GM23338 (cell line): ENCODE data around the gene LMF1. TPM values are rescaled to one million over a fixed set of nuclear protein-coding genes. Genes with fewer than 3 reads are reported as not detected.
"Not testable (repeated sequence)": the region's sequence is repeated elsewhere in the genome, so short reads cannot be mapped to it uniquely, and the experiment has no call there.

ENCODE experiments used
- ATAC-seq: fragments of 200-7000 bp; cut with Tn5 transposase; 3 replicates; pipeline ENCODE4 v1.9.1; 2020
- DNase-seq: peaks from one replicate; pipeline ENCODE4 v3.0.0-alpha.2; 2015; ENCODE audit warnings: low spot score
- H2AFZ ChIP-seq: fragments of 200-600 bp; sonication (generic); 2 replicates; pipeline ENCODE4 v1.8.0; 2016; ENCODE audit warnings: antibody characterized with exemption, mild to moderate bottlenecking, moderate library complexity
- H3F3A ChIP-seq: fragments of 200-600 bp; sonication (generic); replicated peaks from 2 replicates; pipeline ENCODE4 v1.8.0; 2017; ENCODE audit warnings: antibody characterized with exemption, mixed run types, low read depth
- H3K27ac ChIP-seq: fragments of 200-600 bp; sonication (generic); 2 replicates; pipeline ENCODE4 v1.6.1; 2016; ENCODE audit warnings: low read depth
- H3K27me3 ChIP-seq: fragments of 200-600 bp; sonication (generic); 2 replicates; pipeline ENCODE4 v1.8.0; 2016; ENCODE audit warnings: mild to moderate bottlenecking, mixed run types, moderate library complexity; ENCODE audit not compliant: insufficient read depth
- H3K36me3 ChIP-seq: fragments of 200-600 bp; sonication (generic); 2 replicates; pipeline ENCODE4 v1.8.0; 2016; ENCODE audit warnings: mild to moderate bottlenecking; ENCODE audit not compliant: insufficient read depth
- H3K4me1 ChIP-seq: fragments of 200-600 bp; sonication (generic); 2 replicates; pipeline ENCODE4 v1.8.0; 2016; ENCODE audit warnings: mild to moderate bottlenecking, moderate library complexity; ENCODE audit not compliant: insufficient read depth
- H3K4me2 ChIP-seq: fragments of 200-600 bp; sonication (generic); 2 replicates; pipeline ENCODE4 v1.7.1; 2017; ENCODE audit warnings: mixed run types
- H3K4me3 ChIP-seq: fragments of 200-600 bp; sonication (generic); 2 replicates; pipeline ENCODE4 v1.6.1; 2016; ENCODE audit warnings: mixed run types
- H3K79me2 ChIP-seq: fragments of 200-600 bp; sonication (generic); replicated peaks from 2 replicates; pipeline ENCODE4 v1.8.0; 2017; ENCODE audit warnings: mild to moderate bottlenecking; ENCODE audit not compliant: insufficient read depth
- H3K9me2 ChIP-seq: fragments of 200-600 bp; sonication (generic); 2 replicates; pipeline ENCODE4 v1.8.0; 2017; ENCODE audit not compliant: insufficient read depth
- H4K20me1 ChIP-seq: fragments of 200-600 bp; sonication (generic); replicated peaks from 2 replicates; pipeline ENCODE4 v1.8.0; 2017; ENCODE audit warnings: mild to moderate bottlenecking; ENCODE audit not compliant: insufficient read depth
- H3K27ac Mint-ChIP-seq: 2 replicates; pipeline ENCODE4 v1.8.0; 2020; ENCODE audit warnings: inconsistent platforms, mild to moderate bottlenecking, moderate library complexity, mixed read lengths
- H3K27me3 Mint-ChIP-seq: 3 replicates; pipeline ENCODE4 v1.8.0; 2022; ENCODE audit warnings: low read depth, mild to moderate bottlenecking, moderate library complexity, mixed read lengths, inconsistent platforms; ENCODE audit not compliant: insufficient read depth, poor library complexity
- H3K36me3 Mint-ChIP-seq: 3 replicates; pipeline ENCODE4 v1.8.0; 2021; ENCODE audit warnings: low read depth, mild to moderate bottlenecking, inconsistent platforms, moderate library complexity, mixed read lengths
- H3K4me1 Mint-ChIP-seq: 3 replicates; pipeline ENCODE4 v1.8.0; 2020; ENCODE audit warnings: mild to moderate bottlenecking, inconsistent platforms, mixed read lengths
- H3K4me3 Mint-ChIP-seq: 3 replicates; pipeline ENCODE4 v1.8.0; 2021; ENCODE audit warnings: moderate library complexity, mild to moderate bottlenecking, inconsistent platforms, mixed read lengths
- H3K9me3 Mint-ChIP-seq: 3 replicates; pipeline ENCODE4 v1.8.0; 2020; ENCODE audit warnings: moderate library complexity, mild to moderate bottlenecking, inconsistent platforms, mixed read lengths
- ETS1 ChIP-seq: IDR thresholded peaks from 2 replicates; pipeline ENCODE4 v1.6.1; 2016; ENCODE audit warnings: antibody characterized with exemption
- EZH2 ChIP-seq: fragments of 200-600 bp; sonication (generic); IDR thresholded peaks from one replicate; pipeline ENCODE4 v1.8.0; 2017; ENCODE audit warnings: antibody characterized with exemption, mild to moderate bottlenecking, low read depth; ENCODE audit not compliant: unreplicated experiment
- JUNB ChIP-seq: IDR thresholded peaks from one replicate; pipeline ENCODE4 v1.6.1; 2016; ENCODE audit warnings: antibody characterized with exemption; ENCODE audit not compliant: unreplicated experiment
- REST ChIP-seq: IDR thresholded peaks from one replicate; pipeline ENCODE4 v1.6.1; 2018; ENCODE audit warnings: antibody characterized with exemption; ENCODE audit not compliant: unreplicated experiment
- STAT1 ChIP-seq: IDR thresholded peaks from one replicate; pipeline ENCODE4 v1.6.1; 2016; ENCODE audit warnings: antibody characterized with exemption; ENCODE audit not compliant: unreplicated experiment
- ZNF331 ChIP-seq: fragments of 250-450 bp; sonication (Bioruptor Pico); IDR thresholded peaks from 2 replicates; pipeline ENCODE4 v1.5.0; 2020; ENCODE audit warnings: low read depth, mild to moderate bottlenecking, moderate library complexity
- ZNF462 ChIP-seq: fragments of 250-450 bp; sonication (Bioruptor Pico); IDR thresholded peaks from 2 replicates; pipeline ENCODE4 v1.5.0; 2020; ENCODE audit warnings: mild to moderate bottlenecking, moderate library complexity
- polyA plus RNA-seq: library from polyadenylated mRNA; unstranded; fragments of >200 nt; fragmentation: Nextera tagmentation; extraction: Ambion mirVana; gene quantifications from 2 replicates; pipeline ENCODE4 v1.2.1, GENCODE V29; 2016
- total RNA-seq: library from RNA; depleted of rRNA; stranded (reverse); fragments of >200 nt; shearing (Covaris generic); gene quantifications from 2 replicates; pipeline ENCODE4 v1.2.3, GENCODE V29; 2014

Gene LMF1
- total and polyA plus RNA-seq, 2 experiments from 2014 or later, result 4.2 to 10.1 TPM

- H4K20me1 ChIP-seq, ATAC-seq, H2AFZ ChIP-seq, H3K9me3 Mint-ChIP-seq, H3K36me3 Mint-ChIP-seq, H3K9me2 ChIP-seq, H3K4me3 Mint-ChIP-seq, H3K27me3 Mint-ChIP-seq, H3K27ac ChIP-seq, H3K4me2 ChIP-seq, H3K36me3 ChIP-seq, H3K27me3 ChIP-seq, H3K4me1 ChIP-seq, DNase-seq, H3K27ac Mint-ChIP-seq, H3K4me3 ChIP-seq, H3K79me2 ChIP-seq: not testable (repeated sequence)
- peaks cover 12% of the 10 kb centered on the region; the same call in 2 of the 3 replicates for H3K4me1 Mint-ChIP-seq
- 0 out of 2 replicates have a peak, but pooled peaks cover 13% of the 10 kb centered on the region for H3F3A ChIP-seq
Observed at GRCh38 chr16:888456-888855, 82.3 kb downstream of the LMF1 start.

- H3K36me3 Mint-ChIP-seq, result no peaks in the 10 kb centered on the region
- Histone ChIP-seq H3K4me1 (peaks cover 4% of the 10 kb centered on the region; the same call in 1 of the 2 replicates), H3K4me3 (no peak overlapping the region), H3K27ac (no peak overlapping the region), H3K9me2 (no peaks in the 10 kb centered on the region), H3K79me2 (no peaks in the 10 kb centered on the region), H4K20me1 (no peaks in the 10 kb centered on the region), H3K27me3 (no peaks in the 10 kb centered on the region; the same call in 1 of the 2 replicates), H3K36me3 (no peaks in the 10 kb centered on the region), H3K4me2 (no peak overlapping the region), H3F3A (0 out of 2 replicates have a peak, but pooled peaks cover 13% of the 10 kb centered on the region), H2AFZ (no peak overlapping the region)
- peaks cover 10% of the 10 kb centered on the region for H3K27me3 Mint-ChIP-seq
- no peaks in the 10 kb centered on the region; the same call in 2 of the 3 replicates for H3K9me3 Mint-ChIP-seq
- ATAC-seq (no peak), DNase-seq (no peak)
- H3K27ac Mint-ChIP-seq, result no peak overlapping the region
- TF ChIP-seq REST, result no peak
- TF ChIP-seq ZNF462 (CRISPR knock-in tag), result no peak
- TF ChIP-seq ZNF331, result no peak
- TF ChIP-seq ETS1, result no peak
- no peak for TF ChIP-seq STAT1
- TF ChIP-seq EZH2, result no peak
- no peak for TF ChIP-seq JUNB
- peaks cover 12% of the 10 kb centered on the region; the same call in 2 of the 3 replicates for H3K4me1 Mint-ChIP-seq
- H3K4me3 Mint-ChIP-seq, result no peak overlapping the region
Observed at GRCh38 chr16:887846-888245, 82.9 kb downstream of the LMF1 start.
